Peyer's patch (tissue), 4 donors: ENCODE data around the gene TXLNB.

Experiments
- CTCF ChIP-seq, 6 experiments: fragments of 450-650 bp in 4 of 6; fragments of 200-600 bp in 2 of 6; sonication (generic) in 1 of 6; IDR thresholded peaks; one replicate each; pipeline ENCODE4 v1.5.1; 2017 to 2019; ENCODE audit warnings: antibody characterized with exemption in 6 of 6, mild to moderate bottlenecking in 3 of 6, moderate library complexity in 1 of 6
- POLR2A ChIP-seq, 2 donors: fragments of 450-650 bp; IDR thresholded peaks; one replicate each; pipeline ENCODE4 v1.5.1; 2017; ENCODE audit warnings: antibody characterized with exemption in 2 of 2, mild to moderate bottlenecking in 2 of 2, moderate library complexity in 2 of 2

- TF ChIP-seq POLR2A (IDR thresholded peaks at IDR 0.05) = no peak
- TF ChIP-seq CTCF (IDR thresholded peaks at IDR 0.05) = no peak
Observed at GRCh38 chr6:139204978-139205377, 86.8 kb downstream of the TXLNB start.
